GM06990 (cell line): ENCODE measurements around the gene FNDC8.

ENCODE experiments used
- DNase-seq: peaks from one replicate; pipeline ENCODE4 v3.0.0-alpha.2; 2011; ENCODE audit not compliant: insufficient read length; ENCODE audit errors: extremely low read depth
- H3K27me3 ChIP-seq: replicated peaks from 2 replicates; pipeline ENCODE4 v1.6.0; 2011; ENCODE audit warnings: low read length; ENCODE audit not compliant: control insufficient read depth, insufficient read depth
- H3K36me3 ChIP-seq: 2 replicates; pipeline ENCODE4 v1.5.1; 2011; ENCODE audit warnings: low read length; ENCODE audit not compliant: control insufficient read depth, insufficient read depth
- H3K4me3 ChIP-seq: replicated peaks from 2 replicates; pipeline ENCODE4 v1.5.1; 2011; ENCODE audit warnings: low read depth, mild to moderate bottlenecking, control low read depth, low read length
- TF ChIP-seq, protein P1 (sequence below): IDR thresholded peaks from 2 replicates; pipeline ENCODE4 v1.5.1; 2011; ENCODE audit warnings: low read length, control low read depth, mild to moderate bottlenecking, inconsistent platforms; ENCODE audit not compliant: insufficient read depth, poor library complexity, severe bottlenecking

FNDC8 gene

DNA sequence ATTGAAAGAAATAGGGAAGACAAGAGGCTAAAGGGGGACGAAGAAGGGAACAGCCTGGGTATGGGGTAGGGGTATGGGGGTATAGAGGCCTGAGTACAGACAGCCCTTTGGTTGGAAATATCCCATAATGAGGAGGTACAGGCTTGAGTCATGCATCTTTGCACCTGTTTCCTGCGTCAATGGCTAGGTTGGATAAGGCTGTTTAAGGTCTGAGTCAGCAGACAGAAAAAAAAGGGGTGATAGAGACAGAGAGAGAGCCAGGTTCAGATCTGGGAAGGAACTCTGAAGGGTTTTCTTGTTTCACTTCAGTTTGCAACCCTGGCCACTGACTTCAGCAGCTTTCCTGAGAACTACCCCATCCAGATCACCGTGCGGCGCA is 8.5 kb downstream of the FNDC8 start:
- Histone ChIP-seq H3K27me3 (no peaks in the 10 kb centered on the region), H3K36me3 (peaks cover 24% of the 10 kb centered on the region), H3K4me3 (no peak overlapping the region)
- TF ChIP-seq, protein P1, sequence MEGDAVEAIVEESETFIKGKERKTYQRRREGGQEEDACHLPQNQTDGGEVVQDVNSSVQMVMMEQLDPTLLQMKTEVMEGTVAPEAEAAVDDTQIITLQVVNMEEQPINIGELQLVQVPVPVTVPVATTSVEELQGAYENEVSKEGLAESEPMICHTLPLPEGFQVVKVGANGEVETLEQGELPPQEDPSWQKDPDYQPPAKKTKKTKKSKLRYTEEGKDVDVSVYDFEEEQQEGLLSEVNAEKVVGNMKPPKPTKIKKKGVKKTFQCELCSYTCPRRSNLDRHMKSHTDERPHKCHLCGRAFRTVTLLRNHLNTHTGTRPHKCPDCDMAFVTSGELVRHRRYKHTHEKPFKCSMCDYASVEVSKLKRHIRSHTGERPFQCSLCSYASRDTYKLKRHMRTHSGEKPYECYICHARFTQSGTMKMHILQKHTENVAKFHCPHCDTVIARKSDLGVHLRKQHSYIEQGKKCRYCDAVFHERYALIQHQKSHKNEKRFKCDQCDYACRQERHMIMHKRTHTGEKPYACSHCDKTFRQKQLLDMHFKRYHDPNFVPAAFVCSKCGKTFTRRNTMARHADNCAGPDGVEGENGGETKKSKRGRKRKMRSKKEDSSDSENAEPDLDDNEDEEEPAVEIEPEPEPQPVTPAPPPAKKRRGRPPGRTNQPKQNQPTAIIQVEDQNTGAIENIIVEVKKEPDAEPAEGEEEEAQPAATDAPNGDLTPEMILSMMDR, result no peak
- no peak for DNase-seq

DNA sequence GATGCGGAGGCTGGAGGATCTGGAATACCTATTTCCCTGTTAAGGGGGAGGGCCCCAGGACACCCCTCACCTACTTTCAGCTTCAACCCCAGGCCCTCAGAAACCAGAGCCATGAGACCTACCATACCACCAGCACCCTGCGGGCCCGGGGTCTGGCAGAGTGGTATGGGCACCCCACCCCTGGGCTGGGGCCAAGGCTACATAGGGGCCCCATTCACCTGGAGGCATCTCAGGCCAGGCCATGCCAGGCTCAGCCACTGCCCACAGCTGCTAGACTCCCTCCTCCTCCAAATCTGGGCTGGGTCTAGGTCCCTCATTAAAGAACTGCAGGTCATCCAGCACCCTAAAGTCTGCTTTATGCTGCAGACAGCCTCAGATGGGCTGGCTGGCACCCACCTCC is 9.0 kb downstream of the FNDC8 start:
- no peak for DNase-seq
- Histone ChIP-seq H3K27me3 (no peaks in the 10 kb centered on the region), H3K4me3 (no peak overlapping the region), H3K36me3 (peaks cover 28% of the 10 kb centered on the region)
- TF ChIP-seq, protein P1, result no peak

DNA sequence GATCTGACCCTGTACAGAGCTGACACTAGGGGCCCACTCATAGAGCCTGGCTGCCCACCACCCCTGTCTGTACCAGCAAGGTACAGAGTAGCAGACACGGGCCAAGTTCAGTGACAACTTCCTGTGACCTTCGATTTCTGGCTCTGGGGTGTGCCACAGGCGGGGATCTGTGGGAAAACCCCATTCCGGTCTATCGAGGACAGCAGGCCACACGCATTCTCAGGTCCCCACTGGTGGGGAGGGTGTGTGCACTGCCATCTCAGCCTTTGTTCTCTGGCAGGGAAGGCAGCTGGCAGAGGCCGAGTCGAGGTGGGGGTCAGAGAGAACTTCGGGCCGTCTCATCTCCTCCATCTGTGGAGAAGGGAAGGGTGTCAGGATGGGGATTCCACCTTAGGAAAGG is 10.7 kb downstream of the FNDC8 start:
- TF ChIP-seq, protein P1, result no peak
- H3K27me3 ChIP-seq, result no peaks in the 10 kb centered on the region
- H3K36me3 ChIP-seq, result peaks cover 39% of the 10 kb centered on the region
- no peak for DNase-seq
- H3K4me3 ChIP-seq, result no peak overlapping the region

DNA sequence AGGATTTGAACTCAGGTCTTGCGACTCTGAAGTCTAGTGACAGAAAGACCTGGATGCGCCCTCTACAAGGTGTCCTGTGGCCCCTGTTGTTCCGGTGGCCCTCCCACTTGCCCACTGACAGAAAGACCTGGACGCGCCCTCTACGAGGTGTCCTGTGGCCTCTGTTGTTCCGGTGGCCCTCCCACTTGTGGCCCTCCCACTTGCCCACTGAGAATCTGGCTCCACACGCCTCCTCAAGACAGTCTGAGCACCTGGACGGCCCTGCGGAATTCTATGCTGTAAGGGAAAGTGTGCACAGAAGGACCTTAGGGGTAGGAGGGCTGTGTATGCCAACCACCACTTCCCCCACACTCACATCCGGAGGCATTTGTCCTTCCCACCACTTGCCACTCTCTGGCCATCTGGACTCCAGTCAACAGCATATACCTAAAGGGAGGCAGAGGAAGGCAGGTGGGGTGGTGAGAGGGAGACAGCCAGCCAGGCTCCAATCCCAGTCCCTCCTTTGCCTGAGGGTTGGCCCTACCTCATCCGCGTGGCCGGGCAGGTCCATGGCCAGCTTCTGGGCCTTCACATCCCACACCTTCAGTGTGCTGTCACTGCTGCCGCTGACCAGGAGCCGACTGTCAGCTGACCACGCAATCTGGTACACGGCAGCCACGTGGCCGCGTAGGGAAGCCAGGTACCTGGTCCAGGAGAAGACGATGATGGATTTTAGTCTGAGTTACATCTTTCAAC is 11.6 kb downstream of the FNDC8 start:
- TF ChIP-seq, protein P1, result no peak
- H3K36me3 ChIP-seq, result peaks cover 42% of the 10 kb centered on the region

DNA sequence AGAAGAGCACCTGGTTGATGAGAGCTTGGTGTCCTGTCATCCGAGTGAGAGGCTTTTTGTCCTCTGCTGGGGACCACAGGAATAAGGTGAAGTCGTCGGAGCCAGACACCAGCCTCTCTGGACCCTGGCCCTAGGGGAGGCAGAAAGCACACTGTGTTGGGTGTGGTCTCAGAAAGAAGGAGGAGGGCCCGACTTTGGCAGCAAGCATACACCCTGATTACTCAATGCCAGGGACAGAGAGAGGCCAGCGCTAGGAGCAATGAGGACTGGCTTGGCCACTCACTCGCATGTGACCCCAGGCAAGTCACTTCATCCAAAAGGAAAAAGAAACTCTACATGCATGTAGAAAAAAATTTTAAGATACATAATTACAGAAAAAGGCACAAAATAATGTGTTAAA is 13.9 kb downstream of the FNDC8 start:
- H3K27me3 ChIP-seq, result no peaks in the 10 kb centered on the region
- no peak overlapping the region for H3K4me3 ChIP-seq
- peaks cover 51% of the 10 kb centered on the region for H3K36me3 ChIP-seq
- TF ChIP-seq, protein P1, result no peak
- DNase-seq, result no peak

More for the DNA sequence above, 11.6 kb downstream of the FNDC8 start:
- no peak overlapping the region for H3K4me3 ChIP-seq
- DNase-seq, result no peak
- H3K27me3 ChIP-seq, result no peaks in the 10 kb centered on the region

DNA sequence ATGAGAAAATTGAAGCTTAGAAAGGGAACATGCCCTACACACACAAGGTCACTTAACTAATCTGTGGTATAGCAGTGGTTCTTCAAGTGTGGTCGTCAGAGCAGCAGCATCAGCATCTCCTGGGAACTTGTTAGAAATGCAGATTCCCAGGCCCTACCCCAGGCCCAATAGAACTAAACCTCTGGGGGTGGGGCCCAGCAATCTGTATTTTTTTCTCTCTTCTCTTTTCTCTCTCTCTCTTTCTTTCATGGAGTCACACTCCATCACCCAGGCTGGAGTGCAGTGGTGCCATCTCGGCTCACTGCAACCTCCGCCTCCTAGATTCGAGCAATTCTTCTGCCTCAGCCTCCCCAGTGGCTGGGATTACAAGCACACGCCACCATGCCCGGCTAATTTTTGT is 16.8 kb downstream of the FNDC8 start:
- TF ChIP-seq, protein P1, result no peak
- no peaks in the 10 kb centered on the region for H3K27me3 ChIP-seq
- no peak for DNase-seq
- H3K4me3 ChIP-seq, result no peak overlapping the region
- H3K36me3 ChIP-seq, result peaks cover 34% of the 10 kb centered on the region
